ENCODE results near the gene LINC00305.

LINC00305 gene

GRCh38 chr18:64116571-64117175 is 32.2 kb downstream of the LINC00305 start:
- DNase-seq (ENCODE audit: low read depth in 1 of 2, low spot score in 1 of 2), result no peak

DNA sequence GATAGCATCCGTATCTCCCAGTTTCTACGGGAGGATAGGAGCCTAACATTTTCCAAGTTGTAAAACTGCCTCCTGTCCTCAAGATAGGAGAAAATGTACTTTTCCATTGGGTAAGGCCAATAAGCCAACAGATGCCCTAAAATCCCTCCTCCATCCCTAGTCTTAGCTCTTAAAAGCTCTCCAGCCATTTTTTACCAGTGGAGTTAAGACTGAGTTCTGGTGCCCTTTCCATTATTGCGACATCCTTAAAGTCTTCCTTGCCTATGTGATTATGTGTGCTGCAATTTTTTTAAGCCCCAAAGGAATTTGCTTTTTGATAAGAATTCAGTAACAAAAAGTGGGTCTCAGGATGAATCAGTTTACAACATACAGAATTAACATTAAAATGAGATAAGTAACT is 33.0 kb downstream of the LINC00305 start:
- DNase-seq (ENCODE audit: low read depth in 1 of 2, low spot score in 1 of 2), result no peak

- no peak for DNase-seq (ENCODE audit: low read depth in 1 of 2, low spot score in 1 of 2)
Observed at GRCh38 chr18:64111950-64112349, 36.9 kb downstream of the LINC00305 start.

- no peak for DNase-seq (ENCODE audit: low read depth in 1 of 2, low spot score in 1 of 2)
Observed at GRCh38 chr18:64110692-64111480, 38.0 kb downstream of the LINC00305 start.

GRCh38 chr18:64103986-64104385 is 44.9 kb downstream of the LINC00305 start:
- no peak for DNase-seq (ENCODE audit: low read depth in 1 of 2, low spot score in 1 of 2)

GRCh38 chr18:64100116-64100922 is 48.6 kb downstream of the LINC00305 start:
- no peak for DNase-seq (ENCODE audit: low read depth in 1 of 2, low spot score in 1 of 2)

- no peak for DNase-seq (ENCODE audit: low read depth in 1 of 2, low spot score in 1 of 2)
Observed at GRCh38 chr18:64099244-64099643, 49.6 kb downstream of the LINC00305 start.

GRCh38 chr18:64097497-64097896 is 51.4 kb downstream of the LINC00305 start:
- no peak for DNase-seq (ENCODE audit: low read depth in 1 of 2, low spot score in 1 of 2)

DNA sequence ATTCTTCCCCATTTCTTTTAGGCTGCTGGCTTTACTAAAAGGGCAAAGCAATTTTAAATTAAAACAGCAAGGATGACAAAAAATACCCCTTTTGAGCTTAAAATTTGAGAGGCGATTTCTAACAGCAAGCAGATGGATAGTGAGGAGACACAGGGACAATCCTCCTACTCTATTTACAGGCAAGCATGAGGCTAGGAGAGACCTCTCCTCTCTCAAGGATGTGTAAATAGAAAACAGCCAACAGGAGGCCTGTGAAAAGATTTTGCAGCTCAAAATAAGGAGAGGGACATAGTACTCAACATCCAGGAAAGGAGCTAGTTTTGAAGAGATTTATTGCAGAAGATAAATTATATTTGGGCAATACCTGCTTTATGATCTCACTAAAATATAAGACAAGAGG is 53.8 kb downstream of the LINC00305 start:
- no peak for DNase-seq (ENCODE audit: low read depth in 1 of 2, low spot score in 1 of 2)

- DNase-seq (ENCODE audit: low read depth in 1 of 2, low spot score in 1 of 2), result no peak
Observed at GRCh38 chr18:64094210-64094609, 54.7 kb downstream of the LINC00305 start.

DNA sequence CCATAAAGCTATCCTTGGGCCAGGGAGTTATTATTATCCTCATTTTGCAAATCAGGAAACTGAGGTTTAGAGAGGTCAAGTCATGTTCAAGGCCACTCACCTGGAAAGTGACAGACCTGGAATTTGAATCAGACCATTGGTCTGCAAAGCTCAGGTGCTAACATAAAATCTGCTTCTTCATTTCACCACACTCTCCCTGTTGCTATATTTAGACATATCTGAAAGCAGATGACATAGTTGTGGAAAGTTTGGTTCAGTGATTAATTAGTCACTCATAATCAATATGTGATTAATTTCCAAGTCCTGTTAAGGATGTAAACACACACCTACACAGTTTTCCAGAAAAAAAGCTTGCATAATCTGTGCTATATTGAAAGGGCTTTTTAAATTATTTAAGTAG is 57.4 kb downstream of the LINC00305 start:
- no peak for DNase-seq (ENCODE audit: low read depth in 1 of 2, low spot score in 1 of 2)

DNA sequence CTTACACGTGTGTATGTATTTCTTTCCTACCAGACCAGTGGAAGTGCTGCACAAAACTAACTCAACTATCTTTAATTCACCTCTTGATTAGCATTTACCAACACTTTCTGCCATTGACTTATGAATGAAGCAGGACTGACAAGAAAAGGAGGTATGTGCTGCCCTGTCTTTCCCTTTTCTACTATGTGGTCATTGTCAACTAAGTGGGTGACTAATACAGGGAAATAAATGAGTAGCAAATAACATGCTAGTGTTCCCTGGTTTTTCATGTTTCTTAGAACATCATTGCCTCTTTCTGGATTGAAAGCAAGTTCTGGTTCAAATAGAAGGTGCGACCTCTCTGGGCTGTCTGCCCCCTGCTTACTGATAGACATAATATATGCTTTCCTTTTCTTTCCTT is 58.0 kb downstream of the LINC00305 start:
- DNase-seq (ENCODE audit: low read depth in 1 of 2, low spot score in 1 of 2), result no peak

DNA sequence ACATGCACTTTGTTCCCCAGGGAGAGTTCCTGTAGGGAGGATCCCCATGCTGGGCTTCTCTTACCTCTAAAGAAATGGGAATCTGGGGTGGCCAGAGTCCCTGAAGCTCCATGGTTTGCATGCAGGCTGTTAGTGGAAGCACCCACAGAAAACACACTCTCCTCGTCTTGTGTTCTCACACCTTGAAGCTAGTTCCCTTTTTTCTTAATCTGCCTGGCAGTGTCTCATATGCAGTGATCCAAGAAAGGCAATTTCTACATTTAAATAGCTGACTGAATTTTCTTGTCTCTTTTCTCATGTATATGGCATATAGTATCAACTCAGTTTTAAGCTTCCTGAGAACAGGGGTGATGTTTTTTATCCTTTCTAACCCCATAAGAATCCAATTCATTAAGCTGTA is 65.0 kb downstream of the LINC00305 start:
- DNase-seq (ENCODE audit: low read depth in 1 of 2, low spot score in 1 of 2), result no peak

- no peak for DNase-seq (ENCODE audit: low read depth in 1 of 2, low spot score in 1 of 2)
Observed at GRCh38 chr18:64082513-64082912, 66.4 kb downstream of the LINC00305 start.

- no peak for DNase-seq (ENCODE audit: low read depth in 1 of 2, low spot score in 1 of 2)
Observed at GRCh38 chr18:64082054-64082453, 66.8 kb downstream of the LINC00305 start.

GRCh38 chr18:64073971-64074370 is 74.9 kb downstream of the LINC00305 start:
- DNase-seq (ENCODE audit: low read depth in 1 of 2, low spot score in 1 of 2), result no peak

DNA sequence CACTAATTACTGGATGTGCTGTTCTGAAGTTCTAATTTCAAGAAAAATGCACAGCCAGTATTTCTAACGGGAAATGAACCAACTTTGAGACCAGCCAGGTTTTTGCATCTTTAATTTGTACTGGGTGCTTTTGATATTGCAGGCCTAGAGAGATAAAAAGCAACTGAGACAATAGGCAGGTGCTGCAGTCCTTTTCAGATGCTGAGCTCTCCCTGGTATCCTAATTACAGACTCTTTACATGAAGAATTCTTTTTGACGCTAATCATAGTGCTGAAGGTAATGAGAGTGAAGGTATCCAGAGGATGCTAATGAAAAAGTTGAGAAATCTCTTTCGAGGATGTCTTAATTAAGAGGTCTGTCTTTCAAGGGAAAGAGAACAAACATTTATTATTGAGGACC is 93.9 kb downstream of the LINC00305 start:
- no peak for DNase-seq (ENCODE audit: low read depth in 1 of 2, low spot score in 1 of 2)

DNA sequence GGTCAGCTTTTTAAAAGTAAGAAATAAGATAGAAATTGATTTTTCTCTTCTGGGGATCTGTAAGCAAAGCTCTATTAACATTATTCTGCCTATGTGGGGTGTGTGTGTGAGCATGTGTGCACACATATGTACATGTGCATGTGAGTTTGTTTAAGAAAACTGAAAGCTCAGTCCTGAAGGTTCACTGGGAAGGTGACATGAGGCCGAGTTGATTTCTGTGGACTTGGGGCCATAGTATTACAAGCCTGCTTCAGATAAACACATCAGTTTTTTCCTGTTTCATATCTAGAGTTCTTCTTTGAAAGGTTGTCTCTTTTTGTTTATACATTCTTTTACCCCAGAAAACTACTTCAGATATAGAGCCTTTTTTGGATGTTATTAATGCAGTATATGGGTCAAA is 95.6 kb downstream of the LINC00305 start:
- DNase-seq (ENCODE audit: low read depth in 1 of 2, low spot score in 1 of 2), result no peak

DNA sequence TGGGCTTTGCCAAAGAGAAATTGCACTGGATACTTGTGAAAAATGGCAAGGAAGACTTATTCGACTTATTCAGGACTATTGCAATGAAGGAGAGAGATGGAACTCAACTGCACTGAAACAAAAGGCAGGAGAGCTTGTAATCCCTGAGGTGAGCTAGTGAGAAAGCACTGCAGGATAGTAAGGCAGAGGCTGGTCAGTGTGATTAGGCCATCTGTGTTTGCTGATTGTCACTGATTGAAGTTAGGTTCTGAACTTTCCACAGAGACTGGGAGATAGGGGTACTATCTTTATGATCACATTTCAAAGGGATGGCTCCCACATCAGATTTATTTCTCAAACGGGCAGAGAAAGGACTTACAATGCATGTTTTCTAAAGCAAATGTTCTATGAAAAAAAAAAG is 96.1 kb downstream of the LINC00305 start:
- no peak for DNase-seq (ENCODE audit: low read depth in 1 of 2, low spot score in 1 of 2)

DNA sequence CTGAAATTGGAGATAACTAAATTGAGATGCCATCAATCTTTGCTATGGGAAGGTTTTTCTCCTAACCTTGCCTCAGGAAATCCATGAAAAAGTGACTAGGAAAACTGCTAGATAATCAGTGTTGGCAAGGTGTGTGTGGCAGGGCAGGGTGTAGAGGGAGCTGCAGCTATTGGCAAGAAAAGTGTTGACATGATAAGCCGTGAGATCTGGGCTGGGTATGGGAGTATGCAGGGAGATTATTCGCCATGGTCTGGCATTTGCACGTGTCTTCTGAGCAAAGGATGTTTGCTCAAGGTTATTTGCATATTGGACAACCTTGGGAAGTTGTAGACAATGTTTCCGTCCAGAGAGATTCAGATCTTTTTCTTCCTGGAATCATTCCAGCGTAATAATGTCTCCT is 104.3 kb downstream of the LINC00305 start:
- DNase-seq (ENCODE audit: low read depth in 1 of 2, low spot score in 1 of 2), result no peak

GRCh38 chr18:64042728-64043358 is 106.0 kb downstream of the LINC00305 start:
- no peak for DNase-seq (ENCODE audit: low read depth in 1 of 2, low spot score in 1 of 2)
